SK-N-SH (cell line): ENCODE results near the gene SERPINA6. TPM values are rescaled to one million over a fixed set of nuclear protein-coding genes. Genes with fewer than 3 reads are reported as not detected.

Experiments
- CTCF ChIA-PET: fragments of 300-600, 350-600 bp; formaldehyde crosslinking; extraction: SDS; loops from one replicate; lab custom pipeline; 2021; lab: Yijun Ruan, JAX
- POLR2A ChIA-PET: fragments of 350-600 bp; sonication (Branson Sonifier 250); formaldehyde crosslinking; extraction: SDS; loops from one replicate; lab custom pipeline; 2020; ENCODE audit warnings: antibody characterized with exemption, inconsistent platforms; lab: Yijun Ruan, JAX
- DNase-seq: peaks from one replicate; pipeline ENCODE4 v3.0.0; 2012
- H2AFZ ChIP-seq: fragments of 200-600 bp; sonication (generic); 2 replicates; pipeline ENCODE4 v1.8.1; 2016; ENCODE audit warnings: antibody characterized with exemption, mild to moderate bottlenecking, low read depth
- H3F3A ChIP-seq: fragments of 200-600 bp; sonication (generic); replicated peaks from 2 replicates; pipeline ENCODE3; 2016; ENCODE audit warnings: antibody characterized with exemption, mild to moderate bottlenecking; ENCODE audit not compliant: insufficient read depth
- H3K27ac ChIP-seq, 2 experiments: fragments of 200-500 bp in 1 of 2; fragments of 200-600 bp in 1 of 2; sonication (Bioruptor generic) in 1 of 2; sonication (generic), shearing (Covaris generic) in 1 of 2; 2 replicates each; pipeline versions ENCODE4 v1.5.1 to v1.6.1; 2014 to 2016; ENCODE audit warnings: low read depth in 2 of 2, inconsistent platforms in 1 of 2, low read length in 1 of 2, mild to moderate bottlenecking in 1 of 2, mixed read lengths in 1 of 2
- H3K27me3 ChIP-seq: fragments of 200-600 bp; sonication (generic), shearing (Covaris generic); 2 replicates; pipeline ENCODE4 v1.6.1; 2016; ENCODE audit warnings: mixed run types; ENCODE audit not compliant: insufficient read depth
- H3K36me3 ChIP-seq, 2 experiments: fragments of 200-500 bp in 1 of 2; fragments of 200-600 bp in 1 of 2; sonication (Bioruptor generic) in 1 of 2; sonication (generic) in 1 of 2; replicated peaks in 1 of 2; 2 replicates each; pipeline versions ENCODE3 to v1.5.1; 2014 to 2016; ENCODE audit warnings: low read length in 1 of 2, mild to moderate bottlenecking in 1 of 2; ENCODE audit not compliant: insufficient read depth in 2 of 2, control insufficient read depth in 1 of 2
- H3K4me1 ChIP-seq, 2 experiments: fragments of 200-500 bp in 1 of 2; fragments of 200-600 bp in 1 of 2; sonication (Bioruptor generic) in 1 of 2; sonication (generic), shearing (Covaris generic) in 1 of 2; 2 replicates each; pipeline versions ENCODE4 v1.5.1 to v1.6.1; 2014 to 2016; ENCODE audit warnings: low read depth in 1 of 2, low read length in 1 of 2, mixed run types in 1 of 2; ENCODE audit not compliant: insufficient read depth in 2 of 2, control insufficient read depth in 1 of 2
- H3K4me2 ChIP-seq: fragments of 200-600 bp; sonication (generic), shearing (Covaris generic); 2 replicates; pipeline ENCODE4 v1.6.1; 2017; ENCODE audit warnings: mixed run types
- H3K4me3 ChIP-seq, 2 experiments: fragments of 200-500 bp in 1 of 2; fragments of 200-600 bp in 1 of 2; sonication (Bioruptor generic) in 1 of 2; sonication (generic), shearing (Covaris generic) in 1 of 2; 2 replicates each; pipeline versions ENCODE4 v1.5.1 to v1.8.1; 2014 to 2016; ENCODE audit warnings: low read depth in 2 of 2, inconsistent platforms in 1 of 2, low read length in 1 of 2, mild to moderate bottlenecking in 1 of 2, mixed read lengths in 1 of 2, moderate library complexity in 1 of 2
- H3K79me2 ChIP-seq: fragments of 200-600 bp; sonication (generic); 2 replicates; pipeline ENCODE4 v1.8.1; 2017; ENCODE audit warnings: mild to moderate bottlenecking; ENCODE audit not compliant: insufficient read depth
- H3K9ac ChIP-seq: fragments of 200-600 bp; sonication (generic); 2 replicates; pipeline ENCODE4 v1.6.1; 2017; ENCODE audit warnings: mixed run types
- H3K9me2 ChIP-seq: fragments of 200-600 bp; sonication (generic); 2 replicates; pipeline ENCODE4 v1.6.1; 2017; ENCODE audit warnings: mixed run types
- H3K9me3 ChIP-seq: fragments of 200-600 bp; sonication (generic); 2 replicates; pipeline ENCODE4 v1.6.1; 2017; ENCODE audit warnings: mixed run types, mild to moderate bottlenecking, moderate library complexity
- H4K20me1 ChIP-seq: fragments of 200-600 bp; sonication (generic); 2 replicates; pipeline ENCODE4 v1.6.1; 2017; ENCODE audit warnings: mild to moderate bottlenecking, mixed run types; ENCODE audit not compliant: insufficient read depth
- CHD2 ChIP-seq: fragments of 150-350 bp; IDR thresholded peaks from 2 replicates; pipeline ENCODE4 v1.6.1; 2018; ENCODE audit warnings: low read length; ENCODE audit not compliant: partially characterized antibody
- EP300 ChIP-seq, 2 experiments: IDR thresholded peaks; 2 replicates each; pipeline versions ENCODE4 v1.4.0 to v1.6.1; 2012; ENCODE audit warnings: borderline replicate concordance in 1 of 2, low read depth in 1 of 2, low read length in 1 of 2
- EZH2phosphoT487 ChIP-seq: fragments of 200-600 bp; sonication (generic); IDR thresholded peaks from 2 replicates; pipeline ENCODE4 v1.6.1; 2017; ENCODE audit warnings: low read depth, mixed run types, mild to moderate bottlenecking, antibody characterized with exemption, moderate library complexity, borderline replicate concordance
- FOSL2 ChIP-seq: IDR thresholded peaks from 2 replicates; pipeline ENCODE4 v1.4.0; 2012; ENCODE audit warnings: low read depth, mild to moderate bottlenecking, moderate library complexity, borderline replicate concordance
- GABPA ChIP-seq: IDR thresholded peaks from 2 replicates; pipeline ENCODE4 v1.4.0; 2012; ENCODE audit warnings: low read depth, mild to moderate bottlenecking
- MXI1 ChIP-seq: IDR thresholded peaks from 2 replicates; pipeline ENCODE4 v1.6.1; 2012; ENCODE audit warnings: mild to moderate bottlenecking, low read depth, low read length, improper control_type of control experiment
- NRF1 ChIP-seq: IDR thresholded peaks from 2 replicates; pipeline ENCODE4 v1.6.1; 2012; ENCODE audit warnings: low read depth, mild to moderate bottlenecking, low read length
- RCOR1 ChIP-seq: fragments of 150-350 bp; IDR thresholded peaks from 2 replicates; pipeline ENCODE4 v1.6.1; 2017; ENCODE audit warnings: antibody characterized with exemption, low read length
- RXRA ChIP-seq: IDR thresholded peaks from 2 replicates; pipeline ENCODE4 v1.4.0; 2012; ENCODE audit warnings: low read depth, mild to moderate bottlenecking, borderline replicate concordance
- SMC3 ChIP-seq: IDR thresholded peaks from 2 replicates; pipeline ENCODE4 v1.6.1; 2012; ENCODE audit warnings: low read depth, low read length, improper control_type of control experiment
- TCF12 ChIP-seq: IDR thresholded peaks from 2 replicates; pipeline ENCODE4 v1.4.0; 2012
- TEAD4 ChIP-seq: IDR thresholded peaks from 2 replicates; pipeline ENCODE4 v1.4.0; 2012; ENCODE audit warnings: mild to moderate bottlenecking, borderline replicate concordance; ENCODE audit not compliant: insufficient read depth
- YY1 ChIP-seq: IDR thresholded peaks from 2 replicates; pipeline ENCODE4 v1.4.0; 2012; ENCODE audit warnings: low read depth, mild to moderate bottlenecking
- WGBS: methylation state at CpG from one replicate; pipeline ENCODE4 v1.1.6; 2017; ENCODE audit warnings: low lambda C conversion rate; 5-methylcytosine and 5-hydroxymethylcytosine counted together
- polyA plus RNA-seq, 3 experiments: library from polyadenylated mRNA; depleted of rRNA; stranded (reverse); fragments of >200 nt; gene quantifications; 2 replicates each; pipeline ENCODE4 v1.2.3, GENCODE V29; 2012
- TF ChIP-seq, protein P1 (sequence below): fragments of 150-350 bp; IDR thresholded peaks from 2 replicates; pipeline ENCODE4 v1.6.1; 2017; ENCODE audit warnings: antibody characterized with exemption, low read length, low read depth, borderline replicate concordance
- TF ChIP-seq, protein P2 (sequence below): IDR thresholded peaks from 2 replicates; pipeline ENCODE4 v1.4.0; 2012; ENCODE audit warnings: low read depth, borderline replicate concordance
- TF ChIP-seq, protein P3 (sequence below): IDR thresholded peaks from 2 replicates; pipeline ENCODE4 v1.4.0; 2012; ENCODE audit warnings: low read depth, borderline replicate concordance
- TF ChIP-seq, protein P4 (sequence below): IDR thresholded peaks from 2 replicates; pipeline ENCODE4 v1.6.1; 2012; ENCODE audit warnings: mild to moderate bottlenecking, low read depth, low read length, moderate library complexity

SERPINA6 gene
- polyA plus RNA-seq, 1 of the 3 experiments (the other 2 are of a cell fraction): 0.46 TPM

DNA sequence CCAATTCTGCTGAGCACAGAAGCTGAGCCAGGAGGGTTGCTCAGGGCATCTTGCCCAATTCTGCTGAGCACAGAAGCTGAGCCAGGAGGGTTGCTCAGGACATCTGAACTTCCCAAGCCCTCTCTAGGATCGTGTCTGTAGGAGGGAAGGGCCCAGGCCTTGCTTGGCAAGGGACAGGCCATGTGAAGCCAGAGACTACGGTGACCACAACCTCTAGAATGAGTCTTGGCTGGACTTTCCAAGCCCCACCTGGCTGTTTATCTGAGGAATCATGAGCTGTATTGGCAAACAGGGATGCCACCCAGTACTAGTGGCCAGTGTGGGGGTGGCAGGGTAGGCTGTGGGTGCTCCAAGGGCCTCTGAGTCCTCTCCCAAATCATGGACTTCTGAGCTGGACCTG is 7.7 kb upstream of the SERPINA6 start:
- H3F3A ChIP-seq: no peaks in the 10 kb centered on the region
- H3K79me2 ChIP-seq: no peaks in the 10 kb centered on the region
- no peaks in the 10 kb centered on the region for H4K20me1 ChIP-seq
- H2AFZ ChIP-seq: no peak overlapping the region
- DNase-seq: no peak
- TF ChIP-seq YY1: no peak
- no peak for TF ChIP-seq FOSL2
- TF ChIP-seq, protein P1, sequence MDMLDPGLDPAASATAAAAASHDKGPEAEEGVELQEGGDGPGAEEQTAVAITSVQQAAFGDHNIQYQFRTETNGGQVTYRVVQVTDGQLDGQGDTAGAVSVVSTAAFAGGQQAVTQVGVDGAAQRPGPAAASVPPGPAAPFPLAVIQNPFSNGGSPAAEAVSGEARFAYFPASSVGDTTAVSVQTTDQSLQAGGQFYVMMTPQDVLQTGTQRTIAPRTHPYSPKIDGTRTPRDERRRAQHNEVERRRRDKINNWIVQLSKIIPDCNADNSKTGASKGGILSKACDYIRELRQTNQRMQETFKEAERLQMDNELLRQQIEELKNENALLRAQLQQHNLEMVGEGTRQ: no peak
- TF ChIP-seq MXI1: no peak
- TF ChIP-seq, protein P2, sequence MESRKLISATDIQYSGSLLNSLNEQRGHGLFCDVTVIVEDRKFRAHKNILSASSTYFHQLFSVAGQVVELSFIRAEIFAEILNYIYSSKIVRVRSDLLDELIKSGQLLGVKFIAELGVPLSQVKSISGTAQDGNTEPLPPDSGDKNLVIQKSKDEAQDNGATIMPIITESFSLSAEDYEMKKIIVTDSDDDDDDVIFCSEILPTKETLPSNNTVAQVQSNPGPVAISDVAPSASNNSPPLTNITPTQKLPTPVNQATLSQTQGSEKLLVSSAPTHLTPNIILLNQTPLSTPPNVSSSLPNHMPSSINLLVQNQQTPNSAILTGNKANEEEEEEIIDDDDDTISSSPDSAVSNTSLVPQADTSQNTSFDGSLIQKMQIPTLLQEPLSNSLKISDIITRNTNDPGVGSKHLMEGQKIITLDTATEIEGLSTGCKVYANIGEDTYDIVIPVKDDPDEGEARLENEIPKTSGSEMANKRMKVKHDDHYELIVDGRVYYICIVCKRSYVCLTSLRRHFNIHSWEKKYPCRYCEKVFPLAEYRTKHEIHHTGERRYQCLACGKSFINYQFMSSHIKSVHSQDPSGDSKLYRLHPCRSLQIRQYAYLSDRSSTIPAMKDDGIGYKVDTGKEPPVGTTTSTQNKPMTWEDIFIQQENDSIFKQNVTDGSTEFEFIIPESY: no peak
- no peak overlapping the region for H3K4me3 ChIP-seq
- H3K4me1 ChIP-seq: no peaks in the 10 kb centered on the region
- H3K9ac ChIP-seq: no peak overlapping the region
- no peak overlapping the region for H3K27ac ChIP-seq
- H3K9me3 ChIP-seq: no peaks in the 10 kb centered on the region
- no peaks in the 10 kb centered on the region for H3K36me3 ChIP-seq
- ChIA-PET CTCF (no interaction called here), POLR2A (no interaction called here)
- H3K4me2 ChIP-seq: no peak overlapping the region
- H3K27me3 ChIP-seq: no peaks in the 10 kb centered on the region
- no peaks in the 10 kb centered on the region for H3K9me2 ChIP-seq
- WGBS: 30% methylated on average over 2 of the region's 2 CpGs

DNA sequence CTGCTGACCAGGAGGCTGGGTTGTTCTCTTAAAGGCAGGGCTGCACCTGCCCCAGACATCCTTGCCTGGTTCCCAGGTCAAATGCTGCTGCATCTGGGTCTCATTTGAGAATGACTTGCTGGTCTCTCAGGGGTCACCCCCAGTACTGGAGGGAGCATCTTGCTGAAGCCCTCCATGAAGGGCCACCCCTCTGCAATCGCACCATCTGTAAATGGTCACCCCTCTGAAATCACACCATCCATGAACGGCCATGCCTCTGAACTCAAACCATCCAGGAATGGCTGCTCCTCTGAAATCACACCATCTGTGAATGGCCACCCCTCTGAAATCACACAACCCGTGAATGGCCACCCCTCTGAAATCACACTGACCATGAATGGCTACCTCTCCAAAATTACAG is 7.3 kb upstream of the SERPINA6 start:
- H3K4me1 ChIP-seq: no peaks in the 10 kb centered on the region
- H3K27ac ChIP-seq: no peak overlapping the region
- H2AFZ ChIP-seq: no peak overlapping the region
- no peaks in the 10 kb centered on the region for H3F3A ChIP-seq
- no peaks in the 10 kb centered on the region for H3K9me2 ChIP-seq
- WGBS: no CpG with 5 or more reads among the region's 3 CpGs
- H3K79me2 ChIP-seq: no peaks in the 10 kb centered on the region
- H3K27me3 ChIP-seq: no peaks in the 10 kb centered on the region
- H3K4me3 ChIP-seq: no peak overlapping the region
- no peaks in the 10 kb centered on the region for H3K36me3 ChIP-seq
- no peaks in the 10 kb centered on the region for H3K9me3 ChIP-seq
- DNase-seq: no peak
- POLR2A ChIA-PET: no interaction called here
- no peak overlapping the region for H3K9ac ChIP-seq
- H3K4me2 ChIP-seq: no peak overlapping the region
- H4K20me1 ChIP-seq: no peaks in the 10 kb centered on the region
- CTCF ChIA-PET: interaction anchor here (1.2 kb wide), 1 partner anchor 156 kb away, joined by 3 read pairs; no protein-coding TSS in a partner anchor
- TF ChIP-seq NRF1 (no peak), FOSL2 (no peak), GABPA (no peak), EP300 (IDR thresholded peaks at IDR 0.05; ENCODE audit: borderline replicate concordance in 1 of 2, low read depth in 1 of 2, low read length in 1 of 2) (no peak), RXRA (no peak), TEAD4 (no peak), CHD2 (no peak), TCF12 (no peak), RCOR1 (no peak), YY1 (no peak), SMC3 (no peak), EZH2phosphoT487 (no peak)
- TF ChIP-seq, protein P3, sequence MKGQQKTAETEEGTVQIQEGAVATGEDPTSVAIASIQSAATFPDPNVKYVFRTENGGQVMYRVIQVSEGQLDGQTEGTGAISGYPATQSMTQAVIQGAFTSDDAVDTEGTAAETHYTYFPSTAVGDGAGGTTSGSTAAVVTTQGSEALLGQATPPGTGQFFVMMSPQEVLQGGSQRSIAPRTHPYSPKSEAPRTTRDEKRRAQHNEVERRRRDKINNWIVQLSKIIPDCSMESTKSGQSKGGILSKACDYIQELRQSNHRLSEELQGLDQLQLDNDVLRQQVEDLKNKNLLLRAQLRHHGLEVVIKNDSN: no peak
- TF ChIP-seq, protein P1: no peak
- TF ChIP-seq, protein P4, sequence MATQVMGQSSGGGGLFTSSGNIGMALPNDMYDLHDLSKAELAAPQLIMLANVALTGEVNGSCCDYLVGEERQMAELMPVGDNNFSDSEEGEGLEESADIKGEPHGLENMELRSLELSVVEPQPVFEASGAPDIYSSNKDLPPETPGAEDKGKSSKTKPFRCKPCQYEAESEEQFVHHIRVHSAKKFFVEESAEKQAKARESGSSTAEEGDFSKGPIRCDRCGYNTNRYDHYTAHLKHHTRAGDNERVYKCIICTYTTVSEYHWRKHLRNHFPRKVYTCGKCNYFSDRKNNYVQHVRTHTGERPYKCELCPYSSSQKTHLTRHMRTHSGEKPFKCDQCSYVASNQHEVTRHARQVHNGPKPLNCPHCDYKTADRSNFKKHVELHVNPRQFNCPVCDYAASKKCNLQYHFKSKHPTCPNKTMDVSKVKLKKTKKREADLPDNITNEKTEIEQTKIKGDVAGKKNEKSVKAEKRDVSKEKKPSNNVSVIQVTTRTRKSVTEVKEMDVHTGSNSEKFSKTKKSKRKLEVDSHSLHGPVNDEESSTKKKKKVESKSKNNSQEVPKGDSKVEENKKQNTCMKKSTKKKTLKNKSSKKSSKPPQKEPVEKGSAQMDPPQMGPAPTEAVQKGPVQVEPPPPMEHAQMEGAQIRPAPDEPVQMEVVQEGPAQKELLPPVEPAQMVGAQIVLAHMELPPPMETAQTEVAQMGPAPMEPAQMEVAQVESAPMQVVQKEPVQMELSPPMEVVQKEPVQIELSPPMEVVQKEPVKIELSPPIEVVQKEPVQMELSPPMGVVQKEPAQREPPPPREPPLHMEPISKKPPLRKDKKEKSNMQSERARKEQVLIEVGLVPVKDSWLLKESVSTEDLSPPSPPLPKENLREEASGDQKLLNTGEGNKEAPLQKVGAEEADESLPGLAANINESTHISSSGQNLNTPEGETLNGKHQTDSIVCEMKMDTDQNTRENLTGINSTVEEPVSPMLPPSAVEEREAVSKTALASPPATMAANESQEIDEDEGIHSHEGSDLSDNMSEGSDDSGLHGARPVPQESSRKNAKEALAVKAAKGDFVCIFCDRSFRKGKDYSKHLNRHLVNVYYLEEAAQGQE: no peak
